NCI-H2196 treated with DMSO at 0.1 percent for 48 hours (cell line): ENCODE results near the gene RAB40C.

Source experiments
- DNase-seq: peaks from one replicate; lab custom pipeline; 2025; ENCODE audit not compliant: unreplicated experiment; lab: John Stamatoyannopoulos, UW

The RAB40C gene

GRCh38 chr16:610513-611381 lies 20.9 kb downstream of the RAB40C start:
- DNase-seq, result peak; percentile 23

DNA sequence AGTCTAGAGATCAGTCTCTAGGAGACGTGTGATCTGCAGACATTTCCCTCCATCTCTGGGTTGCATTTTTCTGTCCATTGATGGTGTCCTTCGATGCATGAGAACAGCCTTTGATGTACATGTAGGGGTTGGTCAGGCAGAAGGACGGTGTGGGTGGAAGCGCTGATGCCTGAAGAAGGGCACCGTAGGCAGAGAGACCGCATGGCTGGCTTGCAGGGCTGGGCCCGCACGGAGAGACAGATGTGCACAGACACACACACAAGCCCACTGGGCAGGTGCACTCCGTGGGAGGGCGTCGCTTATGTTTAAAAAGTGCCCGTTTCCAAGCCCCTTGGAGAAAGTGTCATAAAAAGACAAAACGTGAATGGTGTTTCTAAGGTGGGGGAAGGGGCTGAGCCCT lies 25.3 kb downstream of the RAB40C start:
- DNase-seq, result no peak

DNA sequence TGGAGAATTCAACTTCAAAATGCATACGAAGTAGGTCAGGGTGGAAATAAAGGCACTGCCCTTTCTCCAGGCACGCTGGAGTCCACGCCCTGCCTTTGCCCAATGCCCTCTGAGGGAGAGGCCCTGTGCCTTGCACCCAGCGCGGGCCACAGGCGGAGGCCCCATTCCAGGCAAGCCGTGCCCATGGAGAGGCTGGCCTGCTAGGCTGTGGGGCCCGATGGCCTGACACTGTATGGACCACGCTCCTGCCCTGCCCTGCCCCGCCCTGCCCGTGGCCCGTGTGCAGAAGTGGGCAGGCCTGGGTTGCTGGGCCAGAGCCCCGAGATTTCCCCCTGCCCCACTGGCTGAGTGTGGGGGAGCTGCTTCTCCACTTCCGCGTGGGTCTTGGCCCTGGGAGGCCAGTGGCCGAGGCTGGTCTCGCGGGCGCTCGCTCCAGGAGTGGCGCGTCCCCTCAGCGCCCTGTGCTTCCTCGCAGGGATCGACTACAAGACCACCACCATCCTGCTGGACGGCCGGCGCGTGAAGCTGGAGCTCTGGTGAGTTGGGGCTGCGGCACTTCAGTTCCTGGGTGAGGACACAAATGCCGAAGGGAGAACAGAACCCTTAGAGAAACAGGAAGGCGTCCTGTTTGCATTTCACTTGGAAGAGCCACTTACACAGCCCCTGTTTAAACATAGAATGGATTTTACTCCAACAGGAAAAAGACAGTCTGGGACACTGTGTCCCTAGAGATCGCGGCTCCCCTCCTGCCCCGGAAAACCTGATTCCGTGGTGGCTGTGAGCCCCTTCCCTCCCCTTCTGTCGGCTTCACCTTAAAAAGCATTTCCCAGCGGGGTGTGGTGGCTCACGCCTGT lies 27.1 kb downstream of the RAB40C start:
- no peak for DNase-seq

DNA sequence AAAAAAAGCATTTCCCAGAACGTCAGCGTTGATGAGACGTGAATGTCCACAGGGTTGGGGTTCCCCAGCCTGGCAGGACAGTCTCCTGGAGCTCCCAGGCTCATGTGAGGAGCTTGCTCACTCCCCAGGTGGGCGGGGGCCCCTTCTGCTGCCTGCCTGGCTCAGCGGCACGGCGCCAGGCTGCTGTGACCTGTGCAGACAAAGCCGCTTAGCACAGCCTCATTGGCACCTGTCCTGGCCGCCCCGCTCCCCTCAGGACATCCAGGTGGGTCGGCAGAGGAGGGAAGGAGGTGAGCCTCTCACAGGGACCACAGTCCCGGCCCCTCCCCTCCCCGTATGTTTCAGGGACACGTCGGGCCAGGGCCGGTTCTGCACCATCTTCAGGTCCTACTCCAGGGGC lies 28.0 kb downstream of the RAB40C start:
- no peak for DNase-seq

GRCh38 chr16:619476-620100 lies 29.7 kb downstream of the RAB40C start:
- DNase-seq, result no peak

GRCh38 chr16:620700-621525 lies 31.0 kb downstream of the RAB40C start:
- no peak for DNase-seq

DNA sequence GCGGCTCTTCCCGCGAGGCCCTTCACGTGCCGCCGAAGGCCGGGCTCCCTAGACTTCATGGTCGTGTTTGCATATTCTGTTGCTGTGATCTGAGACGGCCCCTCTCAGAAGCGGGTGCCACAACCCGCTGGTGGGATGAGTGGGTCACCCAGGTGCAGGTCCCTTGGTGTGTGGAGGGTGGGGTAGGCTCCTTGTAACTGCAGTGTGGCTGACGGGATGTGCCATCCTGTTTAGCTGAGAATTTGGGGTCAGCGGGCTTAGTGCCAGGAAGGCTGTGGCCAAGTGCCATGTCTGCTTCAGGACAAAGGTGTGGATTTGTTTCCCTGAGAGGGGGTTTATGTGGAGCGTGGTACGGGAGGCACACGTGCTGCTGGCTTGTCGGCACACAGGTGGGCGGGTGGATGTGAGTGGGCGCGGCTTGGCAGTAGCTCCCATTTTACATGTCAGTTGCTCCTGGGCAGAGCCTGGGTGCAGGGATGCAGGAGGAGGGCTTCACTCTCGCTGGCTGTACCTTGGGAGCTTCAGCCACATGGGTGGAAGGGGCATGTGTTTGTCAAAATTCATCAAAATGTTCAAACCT lies 31.8 kb downstream of the RAB40C start:
- no peak for DNase-seq

DNA sequence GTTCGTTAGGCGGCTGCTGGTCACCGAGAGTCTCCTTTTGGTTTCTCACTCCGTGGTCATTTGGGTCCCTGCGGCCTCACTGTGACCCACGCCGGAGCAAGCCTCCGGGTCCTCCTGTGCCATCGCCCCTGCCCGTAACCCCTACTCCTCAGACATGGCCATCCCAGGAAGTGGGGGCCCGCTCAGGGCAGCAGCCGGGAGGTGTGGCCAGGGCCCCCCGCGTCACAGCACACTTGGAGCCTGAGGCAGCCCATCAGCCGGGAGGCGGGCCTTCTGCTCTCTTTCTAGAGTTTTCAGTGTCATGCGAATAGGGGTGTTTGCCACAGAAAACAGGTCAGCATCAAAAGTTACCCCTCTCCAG lies 33.0 kb downstream of the RAB40C start:
- DNase-seq, result no peak

- DNase-seq, result no peak
Measured at GRCh38 chr16:624526-625070, 34.7 kb downstream of the RAB40C start.

DNA sequence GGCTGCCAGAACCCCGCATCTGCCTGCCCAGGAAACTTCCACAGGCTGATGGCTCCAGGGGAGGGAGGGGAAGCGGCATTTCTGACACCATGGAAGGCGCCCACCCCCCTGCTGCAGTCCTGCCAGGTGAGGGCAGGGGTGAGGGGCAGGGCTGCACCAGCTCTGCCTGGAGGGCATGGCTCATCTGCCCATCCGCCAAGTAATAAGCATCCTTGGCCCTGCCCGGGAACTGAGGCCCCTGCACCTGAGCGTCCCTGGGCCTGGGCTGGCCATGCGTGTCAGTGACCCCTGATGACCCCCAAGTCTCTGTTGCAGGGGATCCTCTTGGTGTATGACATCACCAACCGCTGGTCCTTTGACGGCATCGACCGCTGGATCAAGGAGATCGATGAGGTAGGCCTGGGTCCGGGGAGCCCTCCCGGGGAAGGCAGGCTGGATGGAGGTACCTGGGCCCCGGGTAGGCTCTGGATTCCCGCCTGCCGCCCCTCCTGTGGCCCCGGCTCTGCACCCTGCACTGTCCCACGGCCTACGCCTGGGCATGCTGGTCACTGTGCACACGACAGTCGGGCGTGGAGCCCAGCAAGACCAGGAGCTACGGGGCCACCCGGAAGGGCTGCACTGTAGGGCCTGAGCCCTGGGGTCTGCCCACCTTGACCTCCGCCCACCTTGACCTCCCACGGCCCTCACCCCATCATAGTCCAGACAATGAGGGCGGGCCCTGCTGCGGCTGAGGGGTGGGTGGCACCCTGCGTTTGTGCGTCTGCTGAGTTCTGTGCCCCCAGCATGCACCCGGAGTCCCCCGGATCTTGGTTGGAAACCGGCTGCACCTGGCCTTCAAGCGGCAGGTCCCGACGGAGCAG lies 35.5 kb downstream of the RAB40C start:
- no peak for DNase-seq

DNA sequence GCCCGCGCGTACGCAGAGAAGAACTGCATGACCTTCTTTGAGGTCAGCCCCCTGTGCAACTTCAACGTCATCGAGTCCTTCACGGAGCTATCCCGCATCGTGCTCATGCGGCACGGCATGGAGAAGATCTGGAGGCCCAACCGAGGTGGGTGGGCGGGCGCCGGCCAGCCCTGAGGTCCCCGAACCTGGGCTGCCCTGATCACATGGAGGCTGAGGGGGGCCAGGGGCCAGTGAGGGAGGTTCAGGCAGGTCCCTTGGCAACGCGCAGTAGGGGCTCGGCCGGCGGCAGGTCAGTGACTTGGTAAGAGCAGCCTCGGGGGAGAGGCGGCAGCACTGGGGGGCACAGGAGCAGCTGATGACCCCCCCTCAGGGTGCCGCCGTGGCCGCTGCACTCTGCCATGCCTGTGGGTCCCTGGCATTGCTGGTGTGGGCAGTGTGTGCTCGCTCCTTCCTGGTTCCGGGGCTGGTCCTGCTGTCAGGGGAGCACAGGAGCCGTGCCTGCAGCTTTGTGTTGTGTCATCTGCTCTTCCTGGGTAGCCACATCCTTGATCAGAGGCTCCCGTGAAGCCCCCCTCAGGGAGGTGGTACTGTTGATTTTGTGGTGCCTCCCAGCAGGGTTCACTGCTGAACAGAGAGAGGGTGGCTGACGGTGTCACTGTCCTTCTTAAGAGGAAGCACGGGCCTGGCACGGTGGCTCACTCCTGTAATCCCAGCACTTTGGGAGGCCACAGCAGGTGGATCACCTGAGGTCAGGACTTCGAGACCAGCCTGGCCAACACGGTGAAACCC lies 36.3 kb downstream of the RAB40C start:
- DNase-seq, result no peak

DNA sequence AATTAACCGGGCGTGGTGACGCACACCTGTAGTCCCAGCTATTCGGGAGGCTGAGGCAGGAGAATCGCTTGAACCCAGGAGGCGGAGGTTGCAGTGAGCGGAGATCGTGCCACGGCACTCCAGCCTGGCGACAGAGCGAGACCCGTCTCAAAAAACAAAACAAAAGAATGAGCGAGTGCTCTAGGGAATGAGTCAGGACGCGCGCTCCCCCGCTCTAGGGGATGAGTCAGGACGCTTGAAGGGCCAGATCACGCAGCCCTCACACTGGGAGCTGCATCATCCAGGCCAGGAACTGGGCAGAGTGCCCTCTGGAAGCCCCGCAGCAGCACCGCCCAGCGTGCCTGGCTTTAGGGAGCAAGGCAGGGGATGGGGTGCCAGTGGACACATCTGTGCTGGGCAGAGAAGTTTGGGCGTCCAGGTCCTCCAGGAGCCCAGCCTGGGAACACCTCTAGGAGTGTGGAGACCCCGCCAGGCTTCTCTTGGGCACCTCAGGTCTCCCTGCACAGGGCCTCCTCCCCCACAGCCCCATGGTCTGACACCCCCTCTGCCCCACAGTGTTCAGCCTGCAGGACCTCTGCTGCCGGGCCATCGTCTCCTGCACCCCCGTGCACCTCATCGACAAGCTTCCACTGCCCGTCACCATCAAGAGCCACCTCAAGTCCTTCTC lies 37.1 kb downstream of the RAB40C start:
- DNase-seq, result peak; percentile 61

GRCh38 chr16:627454-628239 lies 37.8 kb downstream of the RAB40C start:
- peak; percentile 93 for DNase-seq

- DNase-seq, result no peak
Measured at GRCh38 chr16:628321-629061, 38.6 kb downstream of the RAB40C start.

DNA sequence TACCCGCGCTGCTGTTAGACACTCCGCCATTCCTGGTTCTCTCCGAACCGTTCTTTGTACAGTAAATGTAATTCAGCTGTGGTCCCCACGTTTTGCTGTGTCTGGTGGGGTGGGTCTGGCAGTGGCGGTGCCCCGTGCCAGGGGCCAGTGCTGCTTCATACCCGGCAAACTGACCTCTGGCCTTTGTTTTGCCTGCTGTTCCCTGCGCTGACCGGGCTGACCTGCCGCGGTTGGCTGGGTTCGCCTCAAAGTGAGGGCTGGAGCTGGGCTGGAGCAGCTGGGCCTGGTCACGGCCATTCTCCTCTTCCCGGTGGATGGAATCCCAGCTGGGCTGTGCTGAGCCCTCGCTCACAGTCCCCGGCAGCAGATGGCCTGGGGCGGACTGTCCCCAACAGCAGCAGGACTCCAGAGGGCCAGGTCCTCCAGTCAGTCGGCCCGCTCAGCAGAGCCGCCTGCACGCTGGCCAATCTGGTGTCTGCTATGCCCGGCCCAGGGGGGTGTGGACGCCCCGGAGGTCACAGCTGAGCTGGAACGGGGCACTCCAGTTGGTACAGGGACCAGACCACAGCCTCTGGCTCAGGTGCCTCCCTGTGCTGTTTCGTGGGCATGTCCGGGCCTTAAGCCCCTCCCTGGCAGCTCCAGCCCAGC lies 39.4 kb downstream of the RAB40C start:
- DNase-seq, result no peak

DNA sequence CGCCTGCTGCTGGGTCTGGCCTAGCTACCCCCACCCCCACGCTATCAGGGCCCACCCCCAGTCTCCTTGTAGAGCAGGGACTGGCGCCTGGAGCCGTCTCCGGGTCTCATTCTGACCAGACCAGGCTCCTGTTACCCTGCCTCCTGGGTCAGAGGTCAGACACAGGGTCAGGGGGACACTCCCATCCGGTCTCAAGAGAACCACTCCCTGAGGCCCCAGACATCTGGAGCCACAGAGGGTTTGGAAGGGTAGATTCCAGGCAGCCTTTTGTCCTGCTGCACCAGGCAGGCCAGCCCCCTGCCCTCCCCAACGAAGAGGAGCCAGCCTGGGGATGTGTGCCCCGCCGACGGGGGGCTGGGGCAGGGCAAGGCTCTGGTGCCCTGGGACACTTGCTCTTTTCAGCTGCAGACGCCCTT lies 40.0 kb downstream of the RAB40C start:
- no peak for DNase-seq
